Measurements from ENCODE around the gene ADAM15.

ADAM15 gene

GRCh38 chr1:155086856-155087535 lies 35.9 kb downstream of the ADAM15 start:
- no peak for DNase-seq

- peak; percentile 69 for DNase-seq
These were observed 40.2 kb downstream of the ADAM15 start for GRCh38 chr1:155091071-155092051.

DNA sequence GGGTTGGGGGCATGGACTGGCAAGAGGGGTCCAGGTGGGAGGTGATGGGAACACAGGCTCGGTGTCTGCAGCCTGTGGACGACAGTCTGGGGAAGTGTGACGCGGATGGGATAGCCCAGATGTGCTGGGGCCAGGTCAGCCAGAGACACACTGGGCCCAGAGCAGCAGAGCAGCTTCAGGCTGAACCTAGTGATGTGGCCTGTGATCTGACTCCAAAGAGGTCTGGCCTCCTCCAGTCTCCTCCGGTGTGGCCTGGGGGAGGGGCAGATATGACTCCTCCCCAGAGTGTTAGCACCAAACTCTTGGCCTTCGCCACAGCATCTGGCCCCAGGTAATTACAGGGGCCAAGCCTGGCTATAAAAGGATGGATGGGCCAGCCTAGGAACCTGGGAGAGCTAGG lies 41.0 kb downstream of the ADAM15 start:
- DNase-seq, result no peak

GRCh38 chr1:155092641-155093040 lies 41.5 kb downstream of the ADAM15 start:
- DNase-seq, result no peak

DNA sequence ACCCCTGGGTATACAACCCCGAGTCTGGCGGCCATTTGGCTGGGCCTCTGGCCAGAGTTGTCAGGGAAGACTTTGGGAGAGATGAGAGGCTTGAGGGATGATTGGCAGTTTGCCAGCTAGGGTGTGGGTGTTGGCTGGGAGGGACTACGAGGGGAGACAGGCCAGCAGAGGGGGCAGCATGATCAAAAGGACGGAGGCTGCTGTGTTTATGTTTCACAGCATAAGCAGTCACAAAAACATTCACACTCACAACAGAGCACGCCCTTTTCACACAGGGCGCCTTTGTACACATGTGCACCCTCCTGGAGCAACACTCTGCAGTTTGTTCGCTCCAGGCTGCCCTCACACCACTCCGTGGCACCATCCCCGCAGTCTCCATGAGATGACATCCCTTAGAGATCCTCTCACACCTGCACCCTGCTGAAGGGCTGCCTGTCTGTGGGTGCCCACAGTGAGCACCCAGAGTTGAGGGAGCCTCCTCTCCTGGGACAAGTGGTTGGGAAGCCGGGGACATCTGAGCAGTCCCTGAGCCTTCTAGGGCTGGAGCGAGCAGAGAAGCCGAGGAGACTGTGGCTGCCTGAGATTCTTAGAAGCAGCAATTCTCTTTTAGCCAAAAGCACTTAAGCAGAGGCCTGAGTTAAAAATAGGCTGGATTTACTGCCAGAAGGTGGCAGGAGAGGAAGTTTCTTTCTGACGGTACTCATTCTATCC lies 43.0 kb downstream of the ADAM15 start:
- no peak for DNase-seq

DNA sequence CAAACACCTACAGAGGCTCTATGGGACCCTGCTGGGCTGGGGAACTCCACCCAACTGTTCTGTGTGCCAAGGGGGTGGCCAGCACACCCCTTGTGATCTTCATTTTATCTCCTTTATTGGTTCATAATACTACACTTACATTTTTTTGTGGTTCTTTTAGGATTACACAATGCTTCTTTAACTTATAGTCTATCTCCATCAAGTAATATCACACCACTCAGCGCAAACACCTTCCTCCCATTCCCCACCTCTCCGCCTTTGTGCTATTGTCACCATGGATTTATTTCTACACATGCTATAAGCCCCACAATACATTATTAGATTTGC lies 43.5 kb downstream of the ADAM15 start:
- no peak for DNase-seq

DNA sequence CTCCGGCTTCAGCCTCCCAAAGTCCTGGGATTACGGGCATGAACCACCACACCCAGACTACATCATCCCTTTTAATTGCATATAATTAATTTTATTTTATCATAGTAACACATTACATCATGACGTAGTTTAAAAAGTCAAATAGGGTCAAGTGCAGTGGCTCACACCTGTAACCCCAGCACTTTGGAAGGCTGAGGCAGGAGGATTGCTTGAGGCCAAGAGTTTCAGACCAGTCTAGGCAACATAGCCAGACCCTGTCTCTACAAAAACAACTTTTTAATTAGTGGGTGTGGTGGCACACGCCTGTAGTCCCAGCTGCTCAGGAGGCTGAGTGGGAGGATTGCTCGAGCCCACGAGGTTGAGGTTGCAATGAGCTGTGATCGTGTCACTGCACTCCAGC lies 48.2 kb downstream of the ADAM15 start:
- no peak for DNase-seq

DNA sequence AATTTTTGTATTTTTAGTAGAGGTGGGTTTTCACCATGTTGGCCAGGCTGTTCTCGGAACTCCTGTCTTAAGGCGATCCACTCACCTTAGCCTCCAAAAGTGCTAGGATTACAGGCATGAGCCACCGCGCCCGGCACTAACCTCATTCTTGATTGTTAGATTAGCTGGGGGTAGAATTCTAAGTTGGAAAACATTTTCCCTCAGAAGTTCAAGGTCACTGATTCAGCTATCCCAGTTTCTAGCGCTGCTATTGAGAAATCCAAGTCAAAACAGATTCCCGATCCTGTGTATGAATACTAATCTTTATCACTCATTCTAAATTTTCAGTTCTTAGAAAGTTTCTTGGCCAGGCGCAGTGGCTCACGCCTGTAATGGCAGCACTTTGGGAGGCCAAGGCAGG lies 52.2 kb downstream of the ADAM15 start:
- no peak for DNase-seq

GRCh38 chr1:155104605-155105534 lies 53.8 kb downstream of the ADAM15 start:
- no peak for DNase-seq

DNA sequence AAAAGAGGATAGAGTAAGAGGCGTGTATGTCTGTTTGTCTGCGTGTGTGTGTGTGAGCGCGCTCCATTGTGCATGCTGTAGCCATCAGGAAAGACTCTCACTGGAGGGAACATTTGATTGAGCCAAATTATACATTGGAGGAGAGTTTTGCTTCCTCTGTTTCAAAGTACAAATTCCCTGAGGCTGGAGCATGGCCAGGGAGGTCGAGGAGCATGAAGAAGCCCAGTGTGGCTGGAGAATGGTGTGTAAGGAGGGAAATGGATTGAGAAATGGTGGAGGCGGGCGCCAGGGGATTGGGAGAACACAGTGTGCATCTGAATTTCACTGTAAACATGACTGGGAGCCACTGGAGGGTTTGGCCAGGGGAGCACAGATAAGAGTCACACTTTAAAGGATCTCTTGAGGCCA lies 54.5 kb downstream of the ADAM15 start:
- no peak for DNase-seq

DNA sequence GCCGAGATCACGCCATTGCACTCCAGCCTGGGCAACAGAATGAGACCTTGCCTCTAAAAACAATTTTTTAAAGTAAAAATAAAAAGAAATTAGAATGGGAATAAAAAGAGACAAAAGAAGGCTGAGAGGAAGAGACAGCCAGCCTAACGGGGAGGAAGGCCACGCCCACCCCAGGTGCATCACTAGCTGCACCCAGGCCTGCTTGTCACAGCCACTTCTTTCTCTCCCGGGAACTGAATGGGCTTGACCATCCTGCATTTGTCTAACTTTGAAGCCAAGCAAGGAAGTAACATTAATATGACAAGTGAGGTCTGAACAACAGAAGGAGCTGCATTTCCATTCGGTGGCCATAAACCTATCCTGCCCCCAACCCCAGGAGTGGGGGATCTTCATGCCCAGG lies 55.7 kb downstream of the ADAM15 start:
- DNase-seq, result no peak

- no peak for DNase-seq
These were observed 56.5 kb downstream of the ADAM15 start for GRCh38 chr1:155107309-155108264.

DNA sequence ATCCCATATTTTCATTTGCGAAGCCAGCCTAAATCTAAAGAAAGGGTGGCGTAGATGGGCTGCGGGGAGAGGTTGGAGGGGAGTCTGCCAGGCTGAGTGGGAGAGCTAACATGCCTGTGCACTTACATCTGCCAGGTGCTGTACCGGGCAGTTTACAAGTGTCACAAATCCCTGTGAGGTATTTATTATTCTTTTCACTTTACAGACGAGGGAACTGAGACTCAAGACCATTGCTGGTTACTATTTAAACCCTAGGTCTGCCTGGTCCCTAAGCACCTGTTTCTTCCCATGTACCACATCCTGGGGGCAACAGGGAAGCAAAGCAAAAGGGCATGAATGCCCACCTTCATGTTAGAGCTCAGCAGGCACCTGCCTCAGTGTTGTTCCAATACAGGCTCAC lies 57.2 kb downstream of the ADAM15 start:
- DNase-seq, result no peak

DNA sequence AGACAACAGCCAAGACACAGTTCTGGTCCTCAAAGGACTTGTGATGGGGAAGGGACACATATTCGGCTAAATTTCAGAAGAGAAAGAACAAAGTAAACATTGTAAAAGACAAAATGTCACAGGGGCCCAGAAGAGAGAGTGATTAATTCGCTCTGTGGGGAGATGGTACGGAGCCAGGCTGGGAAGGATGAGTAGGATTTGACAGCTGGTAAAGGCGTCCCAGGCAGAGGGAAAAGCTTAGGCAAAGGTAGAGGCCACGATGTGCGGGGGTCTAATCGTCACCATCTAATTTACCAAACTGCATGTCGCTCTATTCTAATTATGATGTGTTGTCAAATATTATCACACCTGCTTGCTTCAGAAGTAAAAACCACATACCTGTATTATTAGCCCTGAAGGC lies 59.3 kb downstream of the ADAM15 start:
- no peak for DNase-seq

GRCh38 chr1:155110826-155111225 lies 59.7 kb downstream of the ADAM15 start:
- DNase-seq, result no peak
